ENCODE measurements around the gene HRAS.

The HRAS gene

DNA sequence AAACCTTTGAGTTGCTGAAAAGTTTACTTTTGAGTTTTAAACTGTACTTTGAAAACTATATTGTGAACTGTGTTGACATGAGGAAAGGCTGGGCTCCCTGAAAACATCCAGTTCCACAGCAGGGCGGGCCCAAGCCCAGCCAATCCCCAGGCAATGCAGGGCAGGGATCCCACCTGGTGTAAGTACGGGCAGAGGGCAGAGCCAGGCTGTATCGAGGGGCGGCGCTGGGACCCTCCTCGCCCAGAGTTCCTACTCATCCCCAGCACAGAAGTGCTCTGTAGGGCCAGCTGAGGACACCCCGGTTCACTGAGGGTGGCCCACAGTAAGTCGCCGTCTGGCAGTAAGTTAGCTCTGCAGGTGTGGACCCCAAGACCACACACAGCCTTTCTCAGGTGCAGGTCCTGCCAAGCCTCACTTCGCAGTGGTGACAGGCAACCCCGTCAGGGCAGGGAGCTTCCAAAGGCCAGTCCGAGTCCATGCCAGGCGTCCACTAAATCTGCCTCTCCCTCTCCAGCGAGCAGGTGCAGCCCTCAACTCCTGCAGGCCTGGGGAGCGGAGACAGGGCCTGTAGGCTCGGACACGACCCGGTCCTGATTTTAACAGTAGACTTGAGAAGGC lies 31.7 kb upstream of the HRAS start:
- no peak for DNase-seq (ENCODE audit: low spot score)

DNA sequence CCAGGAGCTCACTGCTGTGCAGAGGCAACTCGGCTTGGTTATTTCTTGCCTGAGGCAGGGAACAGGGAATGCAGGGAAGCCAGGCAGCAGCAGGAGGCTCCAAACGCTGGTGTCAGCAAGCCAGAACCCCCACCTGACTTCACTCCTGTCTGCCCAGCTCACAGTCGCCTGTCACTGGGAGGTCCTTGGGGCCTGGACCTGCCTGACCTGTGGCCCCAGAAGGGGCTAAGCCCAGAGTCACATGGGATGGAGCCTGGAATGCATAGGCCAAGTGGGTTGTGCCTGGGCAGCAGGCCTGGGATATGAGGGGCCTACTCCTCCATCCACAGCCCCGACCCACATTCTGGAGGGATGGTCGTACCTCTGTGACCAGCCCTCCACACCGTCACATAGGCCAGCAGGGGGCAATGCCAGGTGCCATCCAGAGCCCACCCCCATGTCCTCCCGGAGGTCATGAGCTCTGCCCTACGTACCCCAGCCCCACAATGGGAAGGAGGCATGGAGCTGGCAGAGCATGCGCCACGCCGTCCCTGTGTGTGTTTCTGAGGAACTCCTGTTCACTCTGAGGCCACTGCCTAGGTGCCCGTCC lies 30.6 kb upstream of the HRAS start:
- DNase-seq (ENCODE audit: low spot score): no peak

DNA sequence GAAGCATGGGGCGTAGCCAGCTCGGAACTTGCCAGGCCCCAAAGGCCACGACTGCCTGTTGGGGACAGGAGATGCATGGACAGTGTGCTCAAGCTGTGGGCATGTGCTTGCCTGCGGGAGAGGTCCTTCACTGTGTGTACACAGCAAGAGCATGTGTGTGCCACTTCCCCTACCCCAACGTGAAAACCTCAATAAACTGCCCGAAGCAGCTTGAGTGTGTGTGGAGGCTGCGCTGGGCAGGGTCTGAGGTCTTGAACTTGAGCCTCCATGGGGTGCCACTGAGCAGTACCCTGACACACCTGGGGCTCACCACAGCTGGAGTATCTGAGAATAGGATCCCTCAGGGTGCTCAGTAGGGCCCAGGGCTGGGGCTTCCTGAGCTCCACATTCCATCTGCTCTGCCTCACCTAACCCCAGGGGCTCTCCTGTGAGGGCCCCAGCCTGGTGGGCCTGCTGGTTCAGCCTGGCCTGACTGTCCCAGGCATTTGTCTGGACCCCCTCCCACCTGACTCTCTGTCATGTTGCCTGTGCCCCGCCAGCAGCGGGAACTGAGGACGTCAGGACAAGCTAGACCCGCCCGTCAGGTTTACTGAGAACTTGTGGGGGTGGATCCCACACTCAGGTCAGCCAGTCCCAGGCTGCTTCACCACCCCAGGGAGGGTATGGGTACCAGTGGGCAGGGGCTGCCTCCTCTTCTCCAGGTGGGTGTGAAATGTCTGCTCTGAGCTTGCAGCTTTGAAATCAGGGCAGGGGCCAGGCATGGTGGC lies 28.6 kb upstream of the HRAS start:
- no peak for DNase-seq (ENCODE audit: low spot score)

DNA sequence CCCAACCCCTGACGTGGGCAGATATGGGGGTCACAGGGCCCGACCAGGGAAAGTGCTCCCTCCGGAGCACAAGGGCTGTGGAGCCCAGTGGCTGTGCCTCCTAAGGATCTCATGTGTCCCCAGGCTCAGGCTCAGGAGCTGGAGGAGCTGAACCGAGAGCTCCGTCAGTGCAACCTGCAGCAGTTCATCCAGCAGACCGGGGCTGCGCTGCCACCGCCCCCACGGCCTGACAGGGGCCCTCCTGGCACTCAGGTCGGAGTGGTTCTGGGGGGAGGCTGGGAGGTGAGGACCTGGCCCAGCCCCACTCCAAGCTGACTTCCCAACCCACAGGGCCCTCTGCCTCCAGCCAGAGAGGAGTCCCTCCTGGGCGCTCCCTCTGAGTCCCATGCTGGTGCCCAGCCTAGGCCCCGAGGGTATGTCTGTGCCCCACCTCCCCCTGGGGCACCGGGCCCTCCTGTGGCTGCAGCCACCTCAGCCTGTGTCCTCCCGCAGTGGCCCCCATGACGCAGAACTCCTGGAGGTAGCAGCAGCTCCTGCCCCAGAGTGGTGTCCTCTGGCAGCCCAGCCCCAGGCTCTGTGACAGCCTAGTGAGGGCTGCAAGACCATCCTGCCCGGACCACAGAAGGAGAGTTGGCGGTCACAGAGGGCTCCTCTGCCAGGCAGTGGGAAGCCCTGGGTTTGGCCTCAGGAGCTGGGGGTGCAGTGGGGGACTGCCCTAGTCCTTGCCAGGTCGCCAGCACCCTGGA lies 27.9 kb upstream of the HRAS start:
- DNase-seq (ENCODE audit: low spot score): no peak

DNA sequence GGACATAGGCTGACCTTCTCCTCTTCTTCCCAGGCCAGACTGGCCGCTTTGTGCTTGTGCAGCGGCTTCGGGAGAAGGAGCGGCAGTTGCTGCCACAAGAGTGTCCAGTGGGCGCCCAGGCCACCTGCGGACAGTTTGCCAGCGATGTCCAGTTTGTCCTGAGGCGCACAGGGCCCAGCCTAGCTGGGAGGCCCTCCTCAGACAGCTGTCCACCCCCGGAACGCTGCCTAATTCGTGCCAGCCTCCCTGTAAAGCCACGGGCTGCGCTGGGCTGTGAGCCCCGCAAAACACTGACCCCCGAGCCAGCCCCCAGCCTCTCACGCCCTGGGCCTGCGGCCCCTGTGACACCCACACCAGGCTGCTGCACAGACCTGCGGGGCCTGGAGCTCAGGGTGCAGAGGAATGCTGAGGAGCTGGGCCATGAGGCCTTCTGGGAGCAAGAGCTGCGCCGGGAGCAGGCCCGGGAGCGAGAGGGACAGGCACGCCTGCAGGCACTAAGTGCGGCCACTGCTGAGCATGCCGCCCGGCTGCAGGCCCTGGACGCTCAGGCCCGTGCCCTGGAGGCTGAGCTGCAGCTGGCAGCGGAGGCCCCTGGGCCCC lies 26.8 kb upstream of the HRAS start:
- no peak for DNase-seq (ENCODE audit: low spot score)

DNA sequence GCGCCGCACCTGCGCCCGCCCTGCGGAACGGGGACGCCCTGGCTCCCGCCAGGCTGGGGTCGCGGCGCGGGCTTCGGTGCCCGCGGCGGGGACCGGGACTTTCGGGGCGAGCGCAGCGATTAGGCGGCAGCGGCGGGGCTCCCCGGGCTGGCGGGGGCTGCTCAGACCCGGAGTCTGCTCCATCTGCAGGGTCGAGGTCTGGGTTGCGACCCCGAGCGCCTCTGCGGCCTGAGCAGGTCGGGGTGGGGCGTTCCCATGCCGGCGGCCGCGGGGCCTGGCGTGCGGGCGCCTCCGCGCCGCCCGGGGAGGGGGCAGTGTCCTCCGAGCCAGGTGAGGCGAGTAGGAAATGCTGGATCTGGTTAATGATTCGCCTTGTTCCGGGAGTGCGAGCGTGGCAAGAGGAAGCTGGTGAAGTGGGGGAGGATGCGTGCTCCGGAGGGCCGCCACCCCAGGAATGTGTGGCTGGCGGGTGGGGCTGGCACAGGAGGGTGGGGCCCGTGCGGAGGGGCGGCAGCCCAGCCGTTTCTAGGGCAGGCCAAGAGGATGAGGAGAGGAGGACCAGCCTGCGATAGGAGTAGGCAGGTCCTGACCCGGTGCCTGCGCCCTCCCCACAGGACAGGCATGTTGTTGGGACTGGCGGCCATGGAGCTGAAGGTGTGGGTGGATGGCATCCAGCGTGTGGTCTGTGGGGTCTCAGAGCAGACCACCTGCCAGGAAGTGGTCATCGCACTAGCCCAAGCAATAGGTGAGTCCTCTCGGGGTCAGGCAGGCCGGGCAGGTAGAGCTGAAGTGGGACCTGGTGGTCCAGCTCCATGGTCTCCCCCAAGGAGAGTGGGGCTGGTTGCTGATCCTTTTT lies 26.0 kb upstream of the HRAS start:
- DNase-seq (ENCODE audit: low spot score): no peak

DNA sequence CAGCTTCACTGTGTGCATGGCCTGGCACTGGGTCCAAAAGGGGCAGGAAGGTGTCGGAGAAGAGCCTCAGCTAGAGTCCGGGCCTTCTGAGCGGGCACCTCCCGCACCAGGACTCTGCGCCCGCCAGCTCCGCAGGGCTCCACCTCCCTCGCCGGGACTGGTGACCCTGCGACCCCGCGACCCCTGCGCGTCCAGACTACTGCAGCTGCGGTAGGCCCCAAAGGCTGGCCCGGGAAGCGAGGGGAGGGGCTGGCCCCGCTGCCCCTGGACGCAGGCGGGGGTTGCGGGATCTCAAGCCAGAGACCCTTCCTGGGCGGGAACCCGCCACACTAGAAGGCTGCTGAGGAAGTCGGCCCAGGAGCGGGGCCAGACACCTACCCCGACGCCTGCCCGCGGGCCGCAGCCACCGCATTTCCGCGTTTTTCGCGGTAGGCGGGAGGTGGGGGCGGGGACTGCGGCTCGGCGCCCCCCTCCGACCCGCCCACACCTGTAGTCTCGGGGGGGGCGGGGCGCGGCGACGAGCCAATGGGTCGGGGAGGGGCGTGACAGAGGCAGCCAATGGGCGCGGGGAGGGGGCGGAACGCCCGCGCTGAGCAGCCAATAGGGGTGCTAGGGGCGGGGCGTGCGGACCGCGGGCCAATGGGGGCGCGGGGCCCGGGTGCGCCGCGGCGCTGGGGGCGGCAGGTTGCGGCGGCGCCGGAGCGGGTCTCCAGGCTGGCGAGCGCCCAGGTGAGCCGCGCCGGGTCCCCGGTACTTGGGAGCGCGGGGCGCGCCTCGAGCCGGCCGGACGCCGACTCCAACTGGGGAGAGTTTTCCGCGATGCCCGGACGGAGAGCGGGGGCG lies 25.1 kb upstream of the HRAS start, which contains the start of the genes LMNTD2 and RASSF7:
Gene LMNTD2 (minus strand): TSS at position 434 of the 843 bp plus-strand sequence. CDS start 22 bp downstream, at position 412.
Gene RASSF7 (plus strand): TSS at position 666 of the 843 bp plus-strand sequence. CDS start 799 bp downstream, outside the sequence.
- peak; percentile 95 for DNase-seq (ENCODE audit: low spot score)

DNA sequence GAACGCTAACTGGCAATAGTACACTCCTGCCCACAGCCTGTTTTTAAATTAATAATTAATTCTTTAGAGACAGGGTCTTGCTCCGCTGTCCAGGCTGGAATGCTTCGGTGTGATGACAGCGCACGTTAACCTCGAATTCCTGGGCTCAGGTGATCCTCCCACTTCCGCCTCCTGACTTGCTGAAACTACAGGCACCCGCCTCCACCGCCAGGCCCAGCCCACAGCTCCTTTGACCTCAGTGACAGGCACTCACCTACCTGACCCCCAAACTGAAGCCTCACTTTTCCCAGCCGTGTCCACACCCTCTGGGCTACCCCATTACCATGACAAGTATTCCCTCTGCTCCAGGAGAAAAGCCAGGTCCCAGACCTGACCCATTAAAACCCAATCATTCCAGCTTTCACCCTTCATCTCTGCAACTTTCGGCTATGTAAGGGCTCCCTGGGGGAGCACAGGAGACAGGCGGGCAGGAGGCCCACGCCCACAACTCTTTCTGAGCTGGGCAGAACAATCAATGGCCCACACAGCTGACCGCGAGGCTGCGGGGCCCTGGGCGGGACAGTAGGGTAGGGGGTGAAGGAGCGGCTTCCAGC lies 24.4 kb upstream of the HRAS start:
- no peak for DNase-seq (ENCODE audit: low spot score)

DNA sequence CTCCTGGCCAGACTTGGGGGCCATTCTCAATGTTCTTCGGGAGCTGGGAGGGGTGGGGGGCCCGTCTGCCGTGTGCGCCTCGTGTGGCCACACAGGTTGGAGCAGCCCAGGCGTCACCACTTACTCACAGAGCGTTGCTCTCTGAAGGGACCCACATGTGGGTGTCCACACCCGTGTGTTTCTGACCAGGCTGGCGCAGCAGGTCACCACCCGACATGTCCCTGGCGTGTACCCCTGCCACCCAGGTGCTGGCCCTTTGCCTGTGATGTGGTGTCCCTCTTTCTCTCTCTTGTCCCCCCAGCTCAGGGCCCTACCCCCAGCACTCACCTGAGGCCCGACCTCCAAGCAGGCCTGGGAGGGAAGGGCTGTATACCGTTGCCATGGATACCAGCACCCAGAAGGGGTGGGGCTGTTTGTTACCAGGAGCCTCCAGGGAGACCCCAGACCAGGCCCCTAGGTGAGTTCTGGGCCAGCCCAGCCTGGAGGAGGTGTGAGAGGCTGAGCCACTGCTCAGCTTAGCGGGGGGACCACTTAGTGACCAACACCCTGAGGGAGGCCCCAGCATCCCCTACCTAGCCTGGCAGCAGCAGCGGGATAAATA lies 23.7 kb upstream of the HRAS start:
- no peak for DNase-seq (ENCODE audit: low spot score)

DNA sequence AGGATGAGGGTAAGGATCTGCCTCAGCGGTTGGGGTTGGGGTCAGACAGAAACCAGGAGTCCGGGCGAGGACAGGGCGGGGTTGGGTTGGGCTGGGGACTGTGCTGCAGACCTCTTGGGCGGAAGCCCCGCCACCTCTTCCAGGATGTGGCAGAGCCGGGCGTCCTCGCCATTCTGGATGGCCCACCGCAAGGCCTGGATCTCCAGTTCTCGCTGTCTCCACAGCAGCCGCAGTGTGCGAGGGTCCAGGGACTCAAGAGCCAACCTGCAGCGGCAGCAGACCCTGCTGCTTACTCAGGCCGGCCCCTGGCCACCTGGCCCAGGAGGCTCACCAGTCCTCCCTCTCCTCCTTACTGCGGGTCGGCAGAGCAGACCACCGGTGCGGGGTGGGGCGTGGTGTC lies 23.1 kb upstream of the HRAS start:
- DNase-seq (ENCODE audit: low spot score): no peak

DNA sequence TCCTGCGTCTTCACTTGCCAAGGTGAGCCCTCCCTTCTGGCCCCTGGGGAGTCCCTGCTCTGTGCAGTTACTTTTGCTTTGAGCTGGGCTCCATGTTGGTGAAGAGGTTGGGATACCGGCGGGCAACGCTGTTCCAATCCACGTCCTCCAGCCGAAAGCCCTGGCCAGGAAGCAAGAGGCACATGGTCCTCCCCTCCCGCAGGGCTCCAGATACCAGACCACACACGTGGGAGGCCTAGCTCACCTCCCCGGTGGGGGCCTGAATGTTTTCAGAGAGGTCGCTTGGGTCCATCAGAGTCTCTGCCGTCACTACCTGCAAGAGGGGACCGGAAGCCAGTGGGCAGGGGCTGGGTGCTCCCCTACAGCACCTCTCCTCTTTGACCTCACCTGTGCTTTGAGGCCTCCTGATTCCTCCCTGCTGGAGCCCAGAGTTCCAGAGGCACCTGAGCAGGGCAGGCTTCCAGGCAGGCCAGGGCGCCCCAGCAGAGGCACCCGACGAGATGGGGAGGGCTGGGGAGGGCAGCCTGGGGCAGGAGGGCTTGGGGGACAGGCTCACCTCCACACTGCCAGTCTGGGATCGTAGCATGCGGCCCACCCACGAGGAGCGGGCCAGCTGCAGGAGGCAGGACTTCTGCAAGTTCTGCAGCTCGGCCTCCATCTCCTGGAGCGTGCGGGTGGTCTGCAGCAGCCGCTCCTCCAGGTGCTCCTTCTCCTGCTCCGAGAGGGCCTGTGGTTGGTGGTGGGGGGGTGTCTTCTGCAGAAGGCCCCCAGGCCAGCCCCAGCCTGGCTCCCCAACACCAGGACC lies 22.2 kb upstream of the HRAS start:
- DNase-seq (ENCODE audit: low spot score): no peak

DNA sequence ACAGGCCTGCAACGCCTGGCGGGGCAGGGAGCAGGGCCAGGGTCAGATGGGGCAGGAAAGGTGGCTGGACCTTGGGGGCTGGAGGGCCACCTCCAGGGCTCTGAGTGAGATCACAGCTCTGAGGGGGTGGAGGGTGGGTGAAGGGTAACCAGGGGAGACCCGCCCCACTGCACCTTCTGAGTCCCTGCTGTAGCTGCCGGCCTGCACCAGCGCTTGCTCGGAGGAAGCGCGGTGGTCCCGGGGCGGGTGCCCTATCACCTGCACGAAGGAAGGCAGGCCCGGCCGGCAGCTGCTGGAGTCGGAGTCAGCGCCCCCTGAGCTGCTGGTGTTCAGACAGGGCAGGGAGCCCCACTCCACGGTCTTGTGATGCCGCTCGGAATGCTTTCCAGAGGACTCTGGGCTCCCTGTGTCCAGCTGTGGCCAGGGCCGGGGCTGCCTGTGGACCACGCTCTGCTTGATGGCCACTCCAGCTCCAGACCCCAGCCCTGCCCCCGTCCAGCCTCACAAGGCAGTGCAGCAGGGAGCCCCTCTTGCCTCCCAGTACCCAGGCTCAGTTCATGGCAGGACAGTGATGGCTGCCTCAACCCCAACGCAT lies 21.4 kb upstream of the HRAS start:
- no peak for DNase-seq (ENCODE audit: low spot score)

DNA sequence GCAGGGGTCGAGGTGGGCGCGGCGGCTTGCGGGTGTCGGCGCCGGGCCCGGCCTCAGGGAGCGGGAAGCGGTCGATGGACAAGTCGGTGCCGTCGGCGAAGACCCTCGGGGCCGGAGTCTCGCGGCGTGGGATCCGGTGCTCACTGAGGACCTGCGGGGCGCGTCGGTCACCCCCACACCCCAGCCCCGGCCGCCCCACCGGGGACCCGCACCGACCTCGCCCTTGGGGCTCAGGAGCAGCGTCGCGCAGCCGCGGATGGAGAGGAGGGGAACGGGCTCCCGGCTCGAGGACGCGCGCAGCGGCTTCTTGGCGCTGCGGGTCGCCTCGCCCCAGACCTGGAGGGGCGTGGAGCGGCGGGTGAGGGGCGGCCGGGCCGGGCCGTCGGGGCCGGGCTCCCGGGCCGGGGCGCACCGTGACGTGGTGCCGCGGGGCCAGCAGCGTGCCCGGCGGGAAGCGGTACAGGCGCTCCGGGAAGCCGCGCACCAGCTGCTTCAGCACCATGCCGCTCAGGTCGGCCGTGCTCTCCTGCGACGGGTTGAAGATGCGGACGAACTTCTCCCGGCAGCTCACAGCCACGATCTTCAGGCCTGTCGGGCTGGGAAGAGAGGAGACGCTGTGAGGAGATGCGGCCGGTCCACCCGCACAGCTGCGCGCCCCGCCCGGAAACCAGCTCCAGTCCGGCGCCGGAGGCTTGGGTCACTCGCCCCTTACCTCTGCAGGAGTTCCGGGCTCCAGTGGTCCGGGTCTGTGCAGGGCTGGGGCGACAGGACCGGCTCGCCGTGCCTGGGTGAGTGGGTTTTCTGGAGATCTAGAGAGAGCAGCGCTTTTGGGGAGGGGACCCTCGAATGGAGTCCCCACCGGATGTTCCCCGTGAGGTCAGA lies 20.6 kb upstream of the HRAS start:
- no peak for DNase-seq (ENCODE audit: low spot score)

DNA sequence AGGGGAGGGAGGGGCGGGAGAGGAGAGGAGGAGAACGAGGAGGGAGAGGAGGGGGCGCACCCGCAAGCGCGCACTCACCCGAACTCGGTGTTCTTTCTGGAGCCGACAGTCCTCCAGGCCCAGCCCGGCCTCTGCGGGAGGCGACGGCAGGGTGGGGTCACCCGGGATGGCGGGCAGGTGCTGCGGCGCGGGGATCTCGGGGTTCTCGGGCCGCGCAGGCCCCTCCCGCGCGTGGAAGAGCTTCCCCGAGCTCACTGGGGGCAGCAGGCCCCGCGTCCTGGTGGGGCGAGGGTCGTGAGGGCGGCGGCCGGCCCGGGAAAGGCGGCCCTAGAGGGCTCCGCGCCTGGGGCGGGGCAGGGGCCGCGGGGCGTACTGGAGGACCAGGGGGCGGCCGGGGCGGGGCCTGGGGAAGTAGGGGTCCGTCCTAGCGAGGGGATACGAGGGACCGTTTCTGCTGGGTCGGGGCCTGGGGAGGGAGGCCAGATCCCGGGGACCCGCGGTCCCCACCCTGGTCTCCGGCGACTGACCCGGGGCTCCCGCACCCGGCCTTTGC lies 19.9 kb upstream of the HRAS start:
- no peak for DNase-seq (ENCODE audit: low spot score)

DNA sequence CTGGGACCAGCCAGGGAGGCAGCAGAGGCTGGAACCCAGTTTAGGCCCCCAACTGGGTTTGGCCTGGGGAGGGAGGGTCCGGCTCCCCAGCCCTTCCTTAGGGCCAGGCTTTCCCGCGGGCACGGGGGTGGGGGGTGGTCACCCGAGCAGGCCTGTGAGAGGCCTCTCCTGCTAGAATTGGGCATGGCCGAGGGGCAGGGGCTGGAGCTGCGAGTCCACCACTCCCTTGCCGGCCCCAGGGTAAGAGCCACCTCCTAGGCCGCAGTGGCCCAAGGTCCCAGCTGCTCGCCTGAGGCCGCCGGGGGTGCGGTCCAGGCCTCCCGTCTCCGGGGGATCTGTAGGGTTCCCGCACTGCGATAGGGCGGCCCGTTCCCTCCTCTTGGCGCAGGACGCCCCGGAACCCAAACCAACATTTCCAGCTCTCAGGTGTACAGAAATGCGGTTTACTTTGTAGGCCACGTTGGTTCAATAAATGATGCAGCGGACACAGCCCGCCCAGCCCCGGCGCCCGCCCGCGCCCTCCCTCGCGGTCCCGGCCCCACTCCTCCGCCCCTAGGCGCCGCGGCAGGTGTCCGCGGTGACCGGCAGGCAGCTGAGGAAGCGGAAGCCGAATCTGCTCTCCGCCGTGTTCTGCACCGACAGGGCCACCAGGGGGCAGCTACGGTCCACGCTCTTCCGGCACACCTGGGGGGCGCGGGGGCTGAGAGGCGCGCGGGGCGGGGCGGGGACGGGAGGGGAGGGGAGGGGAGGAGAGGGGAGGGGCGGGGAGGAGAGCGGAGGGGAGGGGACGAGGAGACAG lies 19.3 kb upstream of the HRAS start:
- DNase-seq (ENCODE audit: low spot score): no peak

DNA sequence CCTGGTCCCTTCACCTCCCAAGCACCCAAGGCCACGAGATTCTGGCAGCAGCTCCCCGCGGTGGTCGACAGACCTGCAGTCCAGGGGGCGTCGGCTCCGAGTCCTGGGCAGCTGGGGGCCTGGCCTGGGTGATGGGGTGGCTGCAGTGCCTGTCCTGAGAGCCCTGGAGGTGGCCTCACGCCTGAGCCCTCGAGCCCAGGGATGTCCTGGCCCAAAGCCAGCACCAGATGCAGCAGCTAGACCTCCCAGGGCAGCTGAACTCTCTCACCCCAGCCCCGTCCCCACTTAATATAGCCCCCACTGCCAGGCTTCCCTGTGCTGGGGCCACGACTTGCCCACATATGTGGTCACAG lies 18.6 kb upstream of the HRAS start:
- no peak for DNase-seq (ENCODE audit: low spot score)
